Measurements from ENCODE around the gene DPH6. TPM values are rescaled to one million over a fixed set of nuclear protein-coding genes. Genes with fewer than 3 reads are reported as not detected.

The DPH6 gene, protein sequence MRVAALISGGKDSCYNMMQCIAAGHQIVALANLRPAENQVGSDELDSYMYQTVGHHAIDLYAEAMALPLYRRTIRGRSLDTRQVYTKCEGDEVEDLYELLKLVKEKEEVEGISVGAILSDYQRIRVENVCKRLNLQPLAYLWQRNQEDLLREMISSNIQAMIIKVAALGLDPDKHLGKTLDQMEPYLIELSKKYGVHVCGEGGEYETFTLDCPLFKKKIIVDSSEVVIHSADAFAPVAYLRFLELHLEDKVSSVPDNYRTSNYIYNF
- polyA plus RNA-seq = 13.8 and 48.5 TPM in 2 replicates

GRCh38 chr15:35545824-35546510 is at the start of gene DPH6:
DPH6 (minus strand) TSS chr15:35546165; CDS start chr15:35546141, 24 bp downstream.

